ENCODE measurements around the gene R3HDML.

Gene R3HDML

GRCh38 chr20:44334709-44335108 is 2.1 kb upstream of the R3HDML start:
- TF ChIP-seq CTCF (IDR thresholded peaks at IDR 0.05), result no peak
- H3K36me3 ChIP-seq, result no peaks in the 10 kb centered on the region
- H3K9me3 ChIP-seq, result no peaks in the 10 kb centered on the region
- no peaks in the 10 kb centered on the region for H3K4me1 ChIP-seq (ENCODE audit: control insufficient read depth in 1 of 2, insufficient read depth in 1 of 2, low read depth in 1 of 2, low read length in 1 of 2)
- H3K4me3 ChIP-seq (ENCODE audit: low read depth in 1 of 2, low read length in 1 of 2), result no peak overlapping the region
- no peak overlapping the region for H3K27ac ChIP-seq
- peaks cover 34% of the 10 kb centered on the region for H3K27me3 ChIP-seq

GRCh38 chr20:44335675-44336074 is 1.2 kb upstream of the R3HDML start:
- Histone ChIP-seq H3K27ac (no peak overlapping the region), H3K4me3 (ENCODE audit: low read depth in 1 of 2, low read length in 1 of 2) (no peak overlapping the region), H3K36me3 (no peaks in the 10 kb centered on the region), H3K9me3 (no peaks in the 10 kb centered on the region), H3K4me1 (ENCODE audit: control insufficient read depth in 1 of 2, insufficient read depth in 1 of 2, low read depth in 1 of 2, low read length in 1 of 2) (no peaks in the 10 kb centered on the region), H3K27me3 (peaks cover 31% of the 10 kb centered on the region)
- no peak for TF ChIP-seq CTCF (IDR thresholded peaks at IDR 0.05)

GRCh38 chr20:44336086-44336485 is 757 bp upstream of the R3HDML start:
- H3K27me3 ChIP-seq, result peaks cover 31% of the 10 kb centered on the region
- TF ChIP-seq CTCF (IDR thresholded peaks at IDR 0.05), result no peak
- no peak overlapping the region for H3K27ac ChIP-seq
- no peaks in the 10 kb centered on the region for H3K9me3 ChIP-seq
- H3K4me3 ChIP-seq (ENCODE audit: low read depth in 1 of 2, low read length in 1 of 2), result no peak overlapping the region
- H3K4me1 ChIP-seq (ENCODE audit: control insufficient read depth in 1 of 2, insufficient read depth in 1 of 2, low read depth in 1 of 2, low read length in 1 of 2), result no peaks in the 10 kb centered on the region
- no peaks in the 10 kb centered on the region for H3K36me3 ChIP-seq

GRCh38 chr20:44342248-44342647 is 5.4 kb downstream of the R3HDML start:
- H3K36me3 ChIP-seq, result no peaks in the 10 kb centered on the region
- no peak overlapping the region for H3K4me3 ChIP-seq (ENCODE audit: low read depth in 1 of 2, low read length in 1 of 2)
- H3K9me3 ChIP-seq, result no peaks in the 10 kb centered on the region
- peaks cover 9% of the 10 kb centered on the region for H3K27me3 ChIP-seq
- no peaks in the 10 kb centered on the region for H3K4me1 ChIP-seq (ENCODE audit: control insufficient read depth in 1 of 2, insufficient read depth in 1 of 2, low read depth in 1 of 2, low read length in 1 of 2)
- H3K27ac ChIP-seq, result no peak overlapping the region
- no peak for TF ChIP-seq CTCF (IDR thresholded peaks at IDR 0.05)

GRCh38 chr20:44343162-44343675 is 6.4 kb downstream of the R3HDML start:
- Histone ChIP-seq H3K4me3 (ENCODE audit: low read depth in 1 of 2, low read length in 1 of 2) (no peak overlapping the region), H3K36me3 (no peaks in the 10 kb centered on the region), H3K27me3 (peaks cover 4% of the 10 kb centered on the region), H3K9me3 (no peaks in the 10 kb centered on the region), H3K27ac (no peak overlapping the region), H3K4me1 (ENCODE audit: control insufficient read depth in 1 of 2, insufficient read depth in 1 of 2, low read depth in 1 of 2, low read length in 1 of 2) (no peaks in the 10 kb centered on the region)
- no peak for TF ChIP-seq CTCF (IDR thresholded peaks at IDR 0.05)

GRCh38 chr20:44344723-44345122 is 7.9 kb downstream of the R3HDML start:
- no peak overlapping the region for H3K4me3 ChIP-seq (ENCODE audit: low read depth in 1 of 2, low read length in 1 of 2)
- H3K27me3 ChIP-seq, result peaks cover 4% of the 10 kb centered on the region
- no peaks in the 10 kb centered on the region for H3K4me1 ChIP-seq (ENCODE audit: control insufficient read depth in 1 of 2, insufficient read depth in 1 of 2, low read depth in 1 of 2, low read length in 1 of 2)
- no peaks in the 10 kb centered on the region for H3K9me3 ChIP-seq
- TF ChIP-seq CTCF (IDR thresholded peaks at IDR 0.05), result no peak
- H3K27ac ChIP-seq, result no peak overlapping the region
- no peaks in the 10 kb centered on the region for H3K36me3 ChIP-seq

Measured in neutrophil (primary cell).